ENCODE results near the gene NUP210L. TPM values are rescaled to one million over a fixed set of nuclear protein-coding genes. Genes with fewer than 3 reads are reported as not detected.
"Not testable (repeated sequence)": the region's sequence is repeated elsewhere in the genome, so short reads cannot be mapped to it uniquely, and the experiment has no call there.

The NUP210L gene
- total and polyA plus RNA-seq, 2 donors from 2014 or later, result 0.06 TPM; not detected in 1

DNA sequence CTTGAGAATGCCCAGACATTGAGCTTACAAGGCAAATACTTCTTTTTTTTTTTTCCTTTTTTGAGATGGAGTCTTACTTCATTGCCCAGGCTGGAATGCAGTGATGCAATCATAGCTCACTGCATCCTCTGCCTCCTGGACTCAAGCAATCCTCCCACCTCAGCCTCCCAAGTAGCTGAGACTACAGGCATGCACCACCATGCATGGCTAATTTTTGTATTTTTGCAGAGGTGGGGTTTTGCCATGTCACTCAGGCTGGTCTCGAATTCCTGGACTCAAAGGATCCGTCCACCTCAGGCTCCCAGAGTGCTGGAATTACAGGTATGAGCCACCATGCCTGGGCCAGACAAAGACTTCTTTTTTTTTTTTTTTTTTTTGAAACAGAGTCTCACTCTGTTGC is 79.1 kb downstream of the NUP210L start:
- TF ChIP-seq, protein P1, sequence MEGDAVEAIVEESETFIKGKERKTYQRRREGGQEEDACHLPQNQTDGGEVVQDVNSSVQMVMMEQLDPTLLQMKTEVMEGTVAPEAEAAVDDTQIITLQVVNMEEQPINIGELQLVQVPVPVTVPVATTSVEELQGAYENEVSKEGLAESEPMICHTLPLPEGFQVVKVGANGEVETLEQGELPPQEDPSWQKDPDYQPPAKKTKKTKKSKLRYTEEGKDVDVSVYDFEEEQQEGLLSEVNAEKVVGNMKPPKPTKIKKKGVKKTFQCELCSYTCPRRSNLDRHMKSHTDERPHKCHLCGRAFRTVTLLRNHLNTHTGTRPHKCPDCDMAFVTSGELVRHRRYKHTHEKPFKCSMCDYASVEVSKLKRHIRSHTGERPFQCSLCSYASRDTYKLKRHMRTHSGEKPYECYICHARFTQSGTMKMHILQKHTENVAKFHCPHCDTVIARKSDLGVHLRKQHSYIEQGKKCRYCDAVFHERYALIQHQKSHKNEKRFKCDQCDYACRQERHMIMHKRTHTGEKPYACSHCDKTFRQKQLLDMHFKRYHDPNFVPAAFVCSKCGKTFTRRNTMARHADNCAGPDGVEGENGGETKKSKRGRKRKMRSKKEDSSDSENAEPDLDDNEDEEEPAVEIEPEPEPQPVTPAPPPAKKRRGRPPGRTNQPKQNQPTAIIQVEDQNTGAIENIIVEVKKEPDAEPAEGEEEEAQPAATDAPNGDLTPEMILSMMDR (IDR thresholded peaks at IDR 0.05; ENCODE audit: borderline replicate concordance, extremely low read depth, insufficient read depth), result no peak
- DNase-seq, result no peak

DNA sequence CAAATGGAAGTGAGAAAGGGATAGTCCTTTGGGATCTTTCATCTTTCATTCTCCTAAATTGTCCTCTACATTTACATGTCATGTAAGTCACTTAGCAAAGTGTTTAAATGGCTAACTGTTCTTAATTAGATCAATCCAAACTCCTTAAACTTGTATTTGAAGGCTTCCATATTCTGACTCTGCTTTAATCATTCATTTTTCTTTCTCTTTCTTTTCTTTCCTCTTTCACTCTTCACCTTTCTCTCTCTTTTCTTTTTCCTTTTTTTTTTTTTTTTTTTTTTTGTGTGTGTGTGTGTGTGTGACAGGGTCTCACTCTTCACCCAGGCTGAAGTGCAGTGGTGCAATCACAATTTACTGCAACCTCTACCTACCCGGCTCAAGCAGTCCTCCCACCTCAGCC is 92.6 kb downstream of the NUP210L start:
- intact Hi-C loops (cut with DNase I), result no loop called here
- FAIRE-seq (no peak), DNase-seq (no peak)
- Histone ChIP-seq H3K36me3 (ENCODE audit: control insufficient read depth in 2 of 3, insufficient read depth in 3 of 3, low read length in 3 of 3) (no peaks in the 10 kb centered on the region), H3K27me3 (ENCODE audit: control insufficient read depth, insufficient read depth, low read length) (no peaks in the 10 kb centered on the region), H3K4me3 (ENCODE audit: low read length in 3 of 3) (no peak overlapping the region), H3K4me1 (ENCODE audit: control insufficient read depth in 2 of 3, insufficient read depth in 2 of 3, low read depth in 1 of 3, low read length in 3 of 3) (no peaks in the 10 kb centered on the region), H3K9ac (ENCODE audit: low read length in 3 of 3) (no peak overlapping the region), H3K9me3 (ENCODE audit: control insufficient read depth in 2 of 3, insufficient read depth in 1 of 3, low read length in 3 of 3) (no peaks in the 10 kb centered on the region), H3K27ac (ENCODE audit: low read depth in 2 of 2, low read length in 2 of 2) (no peak overlapping the region)
- TF ChIP-seq, protein P1 (IDR thresholded peaks at IDR 0.05; ENCODE audit: borderline replicate concordance, extremely low read depth, insufficient read depth), result no peak

More for the DNA sequence above, 79.1 kb downstream of the NUP210L start:
- Histone ChIP-seq H3K27me3 (ENCODE audit: control insufficient read depth, insufficient read depth, low read length) (no peaks in the 10 kb centered on the region), H3K9ac (ENCODE audit: low read length in 3 of 3) (no peak overlapping the region), H3K9me3 (ENCODE audit: control insufficient read depth in 2 of 3, insufficient read depth in 1 of 3, low read length in 3 of 3) (no peaks in the 10 kb centered on the region), H3K27ac (ENCODE audit: low read depth in 2 of 2, low read length in 2 of 2) (no peak overlapping the region), H3K4me3 (ENCODE audit: low read length in 3 of 3) (no peak overlapping the region), H3K36me3 (ENCODE audit: control insufficient read depth in 2 of 3, insufficient read depth in 3 of 3, low read length in 3 of 3) (no peaks in the 10 kb centered on the region), H3K4me1 (ENCODE audit: control insufficient read depth in 2 of 3, insufficient read depth in 2 of 3, low read depth in 1 of 3, low read length in 3 of 3) (no peaks in the 10 kb centered on the region)
- intact Hi-C loops (cut with DNase I), result no loop called here
- no peak for FAIRE-seq

DNA sequence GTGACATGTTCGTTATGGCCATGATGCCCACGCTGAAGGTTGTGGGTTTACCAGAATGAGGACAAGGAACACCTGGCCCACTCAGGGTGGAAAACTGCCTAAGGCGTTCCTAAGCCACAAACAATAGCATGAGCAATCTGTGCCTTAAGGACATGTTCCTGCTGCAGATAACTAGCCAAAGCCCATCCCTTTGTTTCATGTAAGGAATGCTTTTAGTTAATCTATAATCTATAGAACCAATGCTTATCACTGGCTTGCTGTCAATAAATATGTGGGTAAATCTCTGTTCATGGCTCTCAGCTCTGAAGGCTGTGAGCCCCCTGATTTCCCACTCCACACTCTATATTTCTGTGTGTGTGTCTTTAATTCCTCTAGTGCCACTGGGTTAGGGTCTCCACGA is 107.4 kb downstream of the NUP210L start:
- DNase-seq; intact Hi-C loops (cut with DNase I); FAIRE-seq; H3K4me3 ChIP-seq (ENCODE audit: low read length in 3 of 3); H3K9me3 ChIP-seq (ENCODE audit: control insufficient read depth in 2 of 3, insufficient read depth in 1 of 3, low read length in 3 of 3); H3K36me3 ChIP-seq (ENCODE audit: control insufficient read depth in 2 of 3, insufficient read depth in 3 of 3, low read length in 3 of 3); H3K4me1 ChIP-seq (ENCODE audit: control insufficient read depth in 2 of 3, insufficient read depth in 2 of 3, low read depth in 1 of 3, low read length in 3 of 3); H3K27ac ChIP-seq (ENCODE audit: low read depth in 2 of 2, low read length in 2 of 2); H3K27me3 ChIP-seq (ENCODE audit: control insufficient read depth, insufficient read depth, low read length); H3K9ac ChIP-seq (ENCODE audit: low read length in 3 of 3): not testable (repeated sequence)

DNA sequence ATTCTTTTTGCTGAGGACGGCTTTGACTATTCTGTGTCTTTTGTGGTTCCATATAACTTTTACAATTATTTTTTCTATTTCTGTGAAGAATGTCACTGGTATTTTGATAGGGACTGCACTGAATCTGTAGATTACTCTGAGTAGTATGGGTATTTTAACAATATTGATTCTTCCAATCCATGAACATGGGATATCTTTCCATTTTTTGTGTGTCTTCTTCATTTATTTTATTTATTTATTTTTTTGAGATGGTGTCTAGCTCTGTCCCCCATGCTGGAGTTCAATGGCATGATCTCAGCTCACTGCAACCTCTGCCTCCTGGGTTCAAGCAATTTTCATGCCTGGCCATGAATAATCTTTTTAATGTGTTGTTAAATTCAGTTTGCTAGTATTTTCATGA is 121.2 kb downstream of the NUP210L start:
- H3K9me3 ChIP-seq (ENCODE audit: control insufficient read depth in 2 of 3, insufficient read depth in 1 of 3, low read length in 3 of 3); H3K27ac ChIP-seq (ENCODE audit: low read depth in 2 of 2, low read length in 2 of 2); H3K4me1 ChIP-seq (ENCODE audit: control insufficient read depth in 2 of 3, insufficient read depth in 2 of 3, low read depth in 1 of 3, low read length in 3 of 3); DNase-seq; H3K27me3 ChIP-seq (ENCODE audit: control insufficient read depth, insufficient read depth, low read length); H3K4me3 ChIP-seq (ENCODE audit: low read length in 3 of 3); intact Hi-C loops (cut with DNase I); H3K36me3 ChIP-seq (ENCODE audit: control insufficient read depth in 2 of 3, insufficient read depth in 3 of 3, low read length in 3 of 3); H3K9ac ChIP-seq (ENCODE audit: low read length in 3 of 3); FAIRE-seq: not testable (repeated sequence)

DNA sequence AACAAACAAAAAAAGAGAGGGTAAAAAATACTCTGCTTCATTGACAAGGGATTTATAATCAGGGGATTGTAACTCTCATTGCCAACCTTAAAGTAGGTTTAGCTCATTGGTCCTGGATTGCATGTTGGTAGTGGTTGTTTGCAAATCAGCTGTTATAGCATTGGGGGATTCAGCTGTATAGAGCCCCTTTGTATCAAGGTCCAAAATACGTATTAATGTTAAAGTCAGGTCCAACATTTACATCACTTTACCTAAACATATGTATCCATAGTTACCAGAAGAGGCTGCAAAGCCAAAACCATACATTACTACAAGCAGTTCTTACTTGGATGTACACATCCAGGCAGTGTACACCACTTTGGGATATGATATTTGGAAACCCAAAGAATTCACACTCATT is 134.9 kb downstream of the NUP210L start:
- Histone ChIP-seq H3K36me3 (ENCODE audit: control insufficient read depth in 2 of 3, insufficient read depth in 3 of 3, low read length in 3 of 3) (no peaks in the 10 kb centered on the region), H3K27ac (ENCODE audit: low read depth in 2 of 2, low read length in 2 of 2) (no peak overlapping the region), H3K9ac (ENCODE audit: low read length in 3 of 3) (no peak overlapping the region), H3K9me3 (ENCODE audit: control insufficient read depth in 2 of 3, insufficient read depth in 1 of 3, low read length in 3 of 3) (no peaks in the 10 kb centered on the region), H3K4me3 (ENCODE audit: low read length in 3 of 3) (no peak overlapping the region), H3K27me3 (ENCODE audit: control insufficient read depth, insufficient read depth, low read length) (no peaks in the 10 kb centered on the region), H3K4me1 (ENCODE audit: control insufficient read depth in 2 of 3, insufficient read depth in 2 of 3, low read depth in 1 of 3, low read length in 3 of 3) (no peaks in the 10 kb centered on the region)
- TF ChIP-seq, protein P1 (IDR thresholded peaks at IDR 0.05; ENCODE audit: borderline replicate concordance, extremely low read depth, insufficient read depth), result no peak
- no peak for FAIRE-seq
- DNase-seq, result no peak
- intact Hi-C loops (cut with DNase I), result no loop called here
